Measurements from ENCODE around the gene GARRE1.
"Not testable (repeated sequence)": the region's sequence is repeated elsewhere in the genome, so short reads cannot be mapped to it uniquely, and the experiment has no call there.

Gene GARRE1

GRCh38 chr19:34254046-34254697, at the start of gene GARRE1:
Gene GARRE1 (plus strand): TSS chr19:34254554. CDS start chr19:34300474, 45,920 bp downstream.
- DNase-seq = peak; percentile 50

- DNase-seq = not testable (repeated sequence)
Measured at GRCh38 chr19:34205324-34205723, 49.0 kb upstream of the GARRE1 start.

GRCh38 chr19:34208291-34208884, 46.0 kb upstream of the GARRE1 start:
- no peak for DNase-seq

GRCh38 chr19:34209726-34210125, 44.6 kb upstream of the GARRE1 start:
- no peak for DNase-seq

GRCh38 chr19:34213283-34213682, 41.1 kb upstream of the GARRE1 start:
- DNase-seq = no peak

GRCh38 chr19:34214040-34214439, 40.3 kb upstream of the GARRE1 start:
- no peak for DNase-seq

GRCh38 chr19:34215006-34215665, 39.2 kb upstream of the GARRE1 start:
- no peak for DNase-seq

- no peak for DNase-seq
Measured at GRCh38 chr19:34215666-34216038, 38.7 kb upstream of the GARRE1 start.

- not testable (repeated sequence) for DNase-seq
Measured at GRCh38 chr19:34216745-34217219, 37.6 kb upstream of the GARRE1 start.

GRCh38 chr19:34217952-34218817, 36.2 kb upstream of the GARRE1 start:
- peak; percentile 84 for DNase-seq

- DNase-seq = no peak
Measured at GRCh38 chr19:34218818-34219164, 35.6 kb upstream of the GARRE1 start.

GRCh38 chr19:34220472-34221063, 33.8 kb upstream of the GARRE1 start:
- DNase-seq = peak; percentile 28

GRCh38 chr19:34222386-34222785, 32.0 kb upstream of the GARRE1 start:
- no peak for DNase-seq

GRCh38 chr19:34224996-34225658, 29.2 kb upstream of the GARRE1 start:
- DNase-seq = no peak

GRCh38 chr19:34225659-34226015, 28.7 kb upstream of the GARRE1 start:
- DNase-seq = no peak

GRCh38 chr19:34226036-34226435, 28.3 kb upstream of the GARRE1 start:
- DNase-seq = no peak

- no peak for DNase-seq
Measured at GRCh38 chr19:34228347-34228746, 26.0 kb upstream of the GARRE1 start.

- DNase-seq = no peak
Measured at GRCh38 chr19:34228762-34229161, 25.6 kb upstream of the GARRE1 start.

- DNase-seq = no peak
Measured at GRCh38 chr19:34229721-34230120, 24.6 kb upstream of the GARRE1 start.

- no peak for DNase-seq
Measured at GRCh38 chr19:34230820-34231219, 23.5 kb upstream of the GARRE1 start.

- no peak for DNase-seq
Measured at GRCh38 chr19:34231439-34231838, 22.9 kb upstream of the GARRE1 start.

All from NCI-H1092 treated with DMSO at 0.1 percent for 48 hours (cell line).